ENCODE data around the gene CCNH.

Gene CCNH

GRCh38 chr5:87394411-87395165 lies 18.1 kb downstream of the CCNH start:
- H3K4me1 Mint-ChIP-seq: peaks cover 11% of the 10 kb centered on the region
- CTCF ChIA-PET: no interaction called here
- no peaks in the 10 kb centered on the region for H3K9me3 Mint-ChIP-seq
- H3K27me3 Mint-ChIP-seq: no peaks in the 10 kb centered on the region
- DNase-seq: no peak
- peaks cover 72% of the 10 kb centered on the region for H3K36me3 Mint-ChIP-seq
- no peak overlapping the region for H3K4me3 Mint-ChIP-seq
- H3K27ac Mint-ChIP-seq: no peak overlapping the region

- CTCF ChIA-PET: no interaction called here
- Mint-ChIP-seq H3K36me3 (peaks cover 69% of the 10 kb centered on the region), H3K27me3 (no peaks in the 10 kb centered on the region), H3K4me1 (peaks cover 7% of the 10 kb centered on the region), H3K4me3 (no peak overlapping the region), H3K9me3 (no peaks in the 10 kb centered on the region), H3K27ac (no peak overlapping the region)
- DNase-seq: no peak
Observed at GRCh38 chr5:87393331-87393730, 19.4 kb downstream of the CCNH start.

- CTCF ChIA-PET: interaction anchor here (0.7 kb wide), 1 partner anchor 434 kb away, joined by 3 read pairs; no protein-coding TSS in a partner anchor
- no peaks in the 10 kb centered on the region for H3K27me3 Mint-ChIP-seq
- no peak overlapping the region for H3K4me3 Mint-ChIP-seq
- H3K27ac Mint-ChIP-seq: no peak overlapping the region
- no peaks in the 10 kb centered on the region for H3K9me3 Mint-ChIP-seq
- peaks cover 68% of the 10 kb centered on the region for H3K36me3 Mint-ChIP-seq
- H3K4me1 Mint-ChIP-seq: peaks cover 7% of the 10 kb centered on the region
- no peak for DNase-seq
Observed at GRCh38 chr5:87392801-87393200, 19.9 kb downstream of the CCNH start.

GRCh38 chr5:87392170-87392569 lies 20.6 kb downstream of the CCNH start:
- H3K9me3 Mint-ChIP-seq: no peaks in the 10 kb centered on the region
- H3K27me3 Mint-ChIP-seq: no peaks in the 10 kb centered on the region
- CTCF ChIA-PET: interaction anchor here (0.7 kb wide), 1 partner anchor 435 kb away, joined by 3 read pairs; no protein-coding TSS in a partner anchor
- H3K36me3 Mint-ChIP-seq: peaks cover 68% of the 10 kb centered on the region
- DNase-seq: no peak
- H3K4me1 Mint-ChIP-seq: peaks cover 7% of the 10 kb centered on the region
- no peak overlapping the region for H3K4me3 Mint-ChIP-seq
- H3K27ac Mint-ChIP-seq: no peak overlapping the region

GRCh38 chr5:87390576-87391199 lies 22.0 kb downstream of the CCNH start:
- Mint-ChIP-seq H3K36me3 (peaks cover 68% of the 10 kb centered on the region), H3K27me3 (no peaks in the 10 kb centered on the region), H3K27ac (no peak overlapping the region)

GRCh38 chr5:87390075-87390474 lies 22.7 kb downstream of the CCNH start:
- no peak for DNase-seq
- Mint-ChIP-seq H3K4me3 (no peak overlapping the region), H3K27ac (no peak overlapping the region), H3K36me3 (peaks cover 64% of the 10 kb centered on the region), H3K4me1 (no peaks in the 10 kb centered on the region), H3K27me3 (no peaks in the 10 kb centered on the region), H3K9me3 (no peaks in the 10 kb centered on the region)
- CTCF ChIA-PET: interaction anchor here (1.4 kb wide), 1 partner anchor 10 kb away, joined by 5 read pairs; no protein-coding TSS in a partner anchor

More at GRCh38 chr5:87390576-87391199, 22.0 kb downstream of the CCNH start:
- DNase-seq: no peak
- CTCF ChIA-PET: interaction anchor here (1.4 kb wide), 1 partner anchor 10 kb away, joined by 5 read pairs; no protein-coding TSS in a partner anchor
- no peak overlapping the region for H3K4me3 Mint-ChIP-seq
- H3K9me3 Mint-ChIP-seq: no peaks in the 10 kb centered on the region
- no peaks in the 10 kb centered on the region for H3K4me1 Mint-ChIP-seq

GRCh38 chr5:87389296-87390034 lies 23.3 kb downstream of the CCNH start:
- CTCF ChIA-PET: no interaction called here
- H3K36me3 Mint-ChIP-seq: peaks cover 58% of the 10 kb centered on the region
- no peaks in the 10 kb centered on the region for H3K4me1 Mint-ChIP-seq
- no peak overlapping the region for H3K4me3 Mint-ChIP-seq
- H3K27ac Mint-ChIP-seq: no peak overlapping the region
- DNase-seq: no peak
- no peaks in the 10 kb centered on the region for H3K27me3 Mint-ChIP-seq
- no peaks in the 10 kb centered on the region for H3K9me3 Mint-ChIP-seq

GRCh38 chr5:87388129-87388528 lies 24.6 kb downstream of the CCNH start:
- no peaks in the 10 kb centered on the region for H3K27me3 Mint-ChIP-seq
- H3K9me3 Mint-ChIP-seq: no peaks in the 10 kb centered on the region
- no peak overlapping the region for H3K4me3 Mint-ChIP-seq
- DNase-seq: no peak
- CTCF ChIA-PET: no interaction called here
- H3K27ac Mint-ChIP-seq: no peak overlapping the region
- no peaks in the 10 kb centered on the region for H3K4me1 Mint-ChIP-seq
- peaks cover 54% of the 10 kb centered on the region for H3K36me3 Mint-ChIP-seq

- no peaks in the 10 kb centered on the region for H3K9me3 Mint-ChIP-seq
- DNase-seq: no peak
- H3K27ac Mint-ChIP-seq: no peak overlapping the region
- H3K4me1 Mint-ChIP-seq: no peaks in the 10 kb centered on the region
- peaks cover 49% of the 10 kb centered on the region for H3K36me3 Mint-ChIP-seq
- CTCF ChIA-PET: interaction anchor here (1.1 to 1.3 kb wide), 2 partner anchors 13 to 15 kb away, joined by 4 to 6 read pairs; no protein-coding TSS in a partner anchor
- no peak overlapping the region for H3K4me3 Mint-ChIP-seq
- no peaks in the 10 kb centered on the region for H3K27me3 Mint-ChIP-seq
Observed at GRCh38 chr5:87385802-87386201, 26.9 kb downstream of the CCNH start.

- H3K9me3 Mint-ChIP-seq: no peaks in the 10 kb centered on the region
- no peaks in the 10 kb centered on the region for H3K27me3 Mint-ChIP-seq
- no peak overlapping the region for H3K4me3 Mint-ChIP-seq
- H3K36me3 Mint-ChIP-seq: peaks cover 40% of the 10 kb centered on the region
- no peak overlapping the region for H3K27ac Mint-ChIP-seq
- CTCF ChIA-PET: no interaction called here
- no peak for DNase-seq
- H3K4me1 Mint-ChIP-seq: no peaks in the 10 kb centered on the region
Observed at GRCh38 chr5:87383216-87383615, 29.5 kb downstream of the CCNH start.

GRCh38 chr5:87382224-87382623 lies 30.5 kb downstream of the CCNH start:
- Mint-ChIP-seq H3K4me1 (no peaks in the 10 kb centered on the region), H3K27me3 (no peaks in the 10 kb centered on the region), H3K36me3 (peaks cover 36% of the 10 kb centered on the region), H3K9me3 (no peaks in the 10 kb centered on the region), H3K27ac (no peak overlapping the region), H3K4me3 (no peak overlapping the region)
- CTCF ChIA-PET: no interaction called here
- no peak for DNase-seq

- H3K27me3 Mint-ChIP-seq: no peaks in the 10 kb centered on the region
- no peak overlapping the region for H3K4me3 Mint-ChIP-seq
- peaks cover 33% of the 10 kb centered on the region for H3K36me3 Mint-ChIP-seq
- no peak for DNase-seq
- CTCF ChIA-PET: interaction anchor here (1.1 kb wide), 1 partner anchor 13 kb away, joined by 4 read pairs; no protein-coding TSS in a partner anchor
- no peaks in the 10 kb centered on the region for H3K9me3 Mint-ChIP-seq
- no peak overlapping the region for H3K27ac Mint-ChIP-seq
- H3K4me1 Mint-ChIP-seq: no peaks in the 10 kb centered on the region
Observed at GRCh38 chr5:87372705-87373104, 40.0 kb downstream of the CCNH start.

- H3K27ac Mint-ChIP-seq: no peak overlapping the region
Observed at GRCh38 chr5:87369431-87369830, 43.3 kb downstream of the CCNH start.

GRCh38 chr5:87368601-87369000 lies 44.1 kb downstream of the CCNH start:
- H3K9me3 Mint-ChIP-seq: no peaks in the 10 kb centered on the region
- CTCF ChIA-PET: no interaction called here
- H3K36me3 Mint-ChIP-seq: peaks cover 30% of the 10 kb centered on the region
- H3K27ac Mint-ChIP-seq: no peak overlapping the region
- DNase-seq: no peak
- no peaks in the 10 kb centered on the region for H3K27me3 Mint-ChIP-seq
- peaks cover 8% of the 10 kb centered on the region for H3K4me1 Mint-ChIP-seq
- no peak overlapping the region for H3K4me3 Mint-ChIP-seq

More at GRCh38 chr5:87369431-87369830, 43.3 kb downstream of the CCNH start:
- no peak for DNase-seq
- H3K4me3 Mint-ChIP-seq: no peak overlapping the region
- H3K36me3 Mint-ChIP-seq: peaks cover 29% of the 10 kb centered on the region
- no peaks in the 10 kb centered on the region for H3K27me3 Mint-ChIP-seq
- peaks cover 6% of the 10 kb centered on the region for H3K4me1 Mint-ChIP-seq
- CTCF ChIA-PET: no interaction called here
- H3K9me3 Mint-ChIP-seq: no peaks in the 10 kb centered on the region
